Stimulated activated naive CD8-positive, alpha-beta T cell treated with anti-CD3 and anti-CD28 coated beads, Interleukin-15, Interleukin-2, amounts not matched to agents 100 U/mL and 50 U/mL, for 24 hours (primary cell): ENCODE results near the gene RNF113B.

Experiments used
- ATAC-seq: fragments of 150-1000 bp; cut with Tn5 transposase; one replicate; pipeline ENCODE4 v1.10.0; 2021
- DNase-seq: peaks from one replicate; pipeline ENCODE4 v3.0.0; 2021

RNF113B gene

GRCh38 chr13:98203646-98204326, 26.7 kb upstream of the RNF113B start:
- ATAC-seq, result no peak
- no peak for DNase-seq

- DNase-seq, result no peak
- no peak for ATAC-seq
These were observed 24.9 kb upstream of the RNF113B start for GRCh38 chr13:98201984-98202383.

- DNase-seq (no peak), ATAC-seq (no peak)
These were observed 24.1 kb upstream of the RNF113B start for GRCh38 chr13:98201189-98201588.

GRCh38 chr13:98200211-98200878, 23.3 kb upstream of the RNF113B start:
- DNase-seq (no peak), ATAC-seq (no peak)

GRCh38 chr13:98199480-98199879, 22.4 kb upstream of the RNF113B start:
- no peak for DNase-seq
- no peak for ATAC-seq

- ATAC-seq (no peak), DNase-seq (no peak)
These were observed 21.6 kb upstream of the RNF113B start for GRCh38 chr13:98198683-98199082.

GRCh38 chr13:98195054-98195791, 18.2 kb upstream of the RNF113B start:
- DNase-seq (no peak), ATAC-seq (no peak)

- DNase-seq (no peak), ATAC-seq (no peak)
These were observed 14.9 kb upstream of the RNF113B start for GRCh38 chr13:98192008-98192407.

- DNase-seq (no peak), ATAC-seq (no peak)
These were observed 13.9 kb upstream of the RNF113B start for GRCh38 chr13:98190889-98191444.

- DNase-seq, result no peak
These were observed 12.9 kb upstream of the RNF113B start for GRCh38 chr13:98189841-98190505.

GRCh38 chr13:98188544-98189166, 11.6 kb upstream of the RNF113B start:
- DNase-seq, result no peak
- ATAC-seq, result no peak

More at GRCh38 chr13:98189841-98190505, 12.9 kb upstream of the RNF113B start:
- no peak for ATAC-seq

- DNase-seq (no peak), ATAC-seq (no peak)
These were observed 10.8 kb upstream of the RNF113B start for GRCh38 chr13:98187965-98188261.

GRCh38 chr13:98187155-98187964, 10.3 kb upstream of the RNF113B start:
- ATAC-seq (no peak), DNase-seq (no peak)

- ATAC-seq (no peak), DNase-seq (no peak)
These were observed 7.7 kb upstream of the RNF113B start for GRCh38 chr13:98184792-98185191.

GRCh38 chr13:98182589-98182988, 5.5 kb upstream of the RNF113B start:
- ATAC-seq (no peak), DNase-seq (no peak)

- ATAC-seq, result no peak
- DNase-seq, result no peak
These were observed 5.1 kb upstream of the RNF113B start for GRCh38 chr13:98182153-98182552.

GRCh38 chr13:98181111-98181815, 4.2 kb upstream of the RNF113B start:
- no peak for ATAC-seq
- DNase-seq, result no peak

GRCh38 chr13:98180092-98180491, 3.0 kb upstream of the RNF113B start:
- ATAC-seq, result no peak

GRCh38 chr13:98175823-98176222, 1.2 kb downstream of the RNF113B start:
- no peak for ATAC-seq

More at GRCh38 chr13:98180092-98180491, 3.0 kb upstream of the RNF113B start:
- DNase-seq, result no peak

GRCh38 chr13:98175043-98175442, 2.0 kb downstream of the RNF113B start:
- no peak for ATAC-seq
- no peak for DNase-seq

More at GRCh38 chr13:98175823-98176222, 1.2 kb downstream of the RNF113B start:
- no peak for DNase-seq
